HG03342 (cell line): ENCODE results near the gene NEGR1.

Source experiments
- ATAC-seq: cut with Tn5 transposase; IDR thresholded peaks from one replicate; pipeline ENCODE4 v1.9.1; 2021; ENCODE audit warnings: mild to moderate bottlenecking, moderate library complexity; ENCODE audit not compliant: unreplicated experiment

Gene NEGR1

GRCh38 chr1:71592646-71593274 lies 689.6 kb downstream of the NEGR1 start:
- no peak for ATAC-seq

GRCh38 chr1:71589005-71589404 lies 693.3 kb downstream of the NEGR1 start:
- no peak for ATAC-seq

DNA sequence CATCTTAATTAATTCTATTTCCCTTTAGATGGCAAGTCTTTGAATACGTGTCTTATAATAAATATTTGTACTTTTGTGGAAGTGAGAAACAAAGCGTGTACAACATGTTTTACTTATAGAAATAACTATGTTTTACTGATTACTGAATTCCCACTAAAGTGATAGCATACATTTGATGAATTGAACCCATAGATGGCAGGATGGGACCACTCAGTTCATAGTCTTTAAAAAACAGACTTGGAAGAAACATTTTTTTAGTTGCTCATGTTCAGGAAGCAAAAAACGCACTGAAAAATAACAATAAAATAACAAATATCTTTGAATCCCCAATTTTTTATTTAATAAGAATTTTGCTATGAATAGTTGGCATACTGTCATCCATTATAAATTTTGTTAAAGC lies 694.4 kb downstream of the NEGR1 start:
- ATAC-seq = no peak

DNA sequence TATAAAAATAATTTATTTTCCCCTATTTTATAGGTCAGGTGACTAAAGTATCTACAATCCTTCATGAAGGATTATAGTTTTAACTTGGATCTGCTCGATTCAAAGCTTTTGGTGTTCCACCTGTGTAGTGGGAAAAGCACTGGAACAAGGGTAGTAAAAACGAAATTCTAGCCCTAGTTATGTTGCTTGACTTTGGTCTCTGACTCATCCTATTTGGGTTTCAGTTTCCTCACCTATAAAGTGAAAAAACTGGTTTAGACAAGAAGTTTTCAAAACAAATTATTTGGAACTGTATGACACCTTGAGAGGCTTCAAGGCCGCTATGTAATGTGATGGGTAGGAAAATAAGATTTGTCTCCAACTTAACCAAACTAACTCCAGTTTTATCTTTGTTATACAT lies 696.3 kb downstream of the NEGR1 start:
- no peak for ATAC-seq

DNA sequence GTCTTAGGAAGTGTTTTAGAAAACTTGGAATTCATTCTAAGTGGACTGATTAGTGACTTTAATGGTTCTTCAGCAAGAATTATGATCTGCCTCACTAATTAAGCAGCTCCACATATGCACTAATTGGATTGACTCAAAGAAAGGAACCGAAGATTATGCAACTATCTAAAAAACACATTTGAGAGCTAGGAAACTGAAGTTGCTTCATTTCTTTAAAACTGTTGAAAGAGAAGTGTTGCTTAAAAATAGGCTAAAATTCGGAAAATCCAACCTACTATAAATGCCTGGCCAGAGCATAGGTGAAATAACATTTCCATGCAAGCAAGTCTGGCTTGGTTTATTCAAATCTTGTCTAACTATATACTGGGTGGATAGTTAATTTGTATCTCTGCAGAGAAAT lies 698.6 kb downstream of the NEGR1 start:
- ATAC-seq = no peak

GRCh38 chr1:71582673-71583072 lies 699.7 kb downstream of the NEGR1 start:
- no peak for ATAC-seq

DNA sequence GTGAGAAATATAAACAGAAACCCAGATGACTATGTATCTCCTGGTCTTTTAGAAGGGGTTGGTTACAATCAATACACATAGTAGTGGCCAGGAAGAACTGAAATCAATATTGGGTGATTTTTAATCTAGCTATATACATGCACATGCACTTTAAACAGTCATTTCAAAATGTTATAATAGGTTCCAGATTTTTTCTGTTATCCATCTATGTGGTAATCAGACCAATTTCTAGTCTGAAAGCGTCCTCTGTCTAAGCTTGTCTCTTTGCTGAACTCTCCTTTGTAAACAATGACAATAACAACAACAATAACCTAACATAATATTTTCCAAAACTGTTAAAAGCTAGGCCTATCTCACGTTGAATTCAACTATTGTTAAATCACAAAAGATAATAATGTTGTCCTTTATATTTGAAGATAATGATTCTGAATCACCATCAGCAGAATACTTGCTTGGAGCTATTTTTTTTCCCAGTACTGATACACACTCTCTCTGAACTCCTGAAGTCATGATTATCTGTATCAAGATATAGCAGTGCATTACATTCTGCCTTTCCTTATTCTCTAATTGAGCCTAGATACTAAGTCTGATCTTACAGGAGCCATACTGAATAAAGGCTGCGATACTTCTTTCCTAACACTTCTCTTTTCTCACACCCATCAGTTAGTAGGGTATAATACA lies 704.7 kb downstream of the NEGR1 start:
- ATAC-seq = no peak

DNA sequence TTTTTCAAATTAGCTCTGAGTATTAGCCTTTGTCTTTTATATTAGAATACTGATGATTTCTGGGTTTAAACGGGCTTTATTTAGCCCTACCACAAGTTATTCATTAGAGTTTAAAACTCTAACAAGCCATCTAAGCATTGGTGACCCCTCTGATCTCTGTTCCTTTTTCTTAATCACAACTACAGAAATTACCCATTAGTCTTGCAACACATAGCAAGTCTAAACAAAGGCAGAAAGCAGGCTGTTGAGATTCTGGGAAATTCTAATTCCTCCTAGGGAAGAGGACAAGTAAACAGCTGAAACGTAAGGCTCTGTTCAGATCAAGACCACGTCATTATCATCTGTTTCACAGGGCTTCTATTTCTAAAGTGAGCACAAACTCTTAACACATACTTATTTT lies 710.3 kb downstream of the NEGR1 start:
- no peak for ATAC-seq

- no peak for ATAC-seq
Observed at GRCh38 chr1:71566413-71566812, 715.9 kb downstream of the NEGR1 start.

DNA sequence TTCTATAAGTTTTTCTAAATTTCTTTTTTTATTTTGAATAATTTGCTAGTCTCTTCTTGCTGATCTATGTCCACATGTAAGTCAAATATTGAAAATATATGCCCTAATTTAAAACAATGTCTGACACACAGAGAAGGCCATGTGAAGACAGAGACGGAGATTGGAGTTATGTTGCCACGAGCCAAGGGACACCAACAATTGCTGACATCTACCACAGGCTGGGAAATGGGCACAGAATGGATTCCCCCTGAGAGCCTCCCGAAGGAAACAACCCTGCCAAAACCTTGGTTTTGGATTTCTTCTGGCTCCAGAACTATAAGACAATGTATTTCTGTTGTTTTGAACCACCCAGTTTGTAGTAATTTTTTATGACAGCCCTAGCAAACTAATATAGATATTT lies 716.5 kb downstream of the NEGR1 start:
- ATAC-seq = no peak

DNA sequence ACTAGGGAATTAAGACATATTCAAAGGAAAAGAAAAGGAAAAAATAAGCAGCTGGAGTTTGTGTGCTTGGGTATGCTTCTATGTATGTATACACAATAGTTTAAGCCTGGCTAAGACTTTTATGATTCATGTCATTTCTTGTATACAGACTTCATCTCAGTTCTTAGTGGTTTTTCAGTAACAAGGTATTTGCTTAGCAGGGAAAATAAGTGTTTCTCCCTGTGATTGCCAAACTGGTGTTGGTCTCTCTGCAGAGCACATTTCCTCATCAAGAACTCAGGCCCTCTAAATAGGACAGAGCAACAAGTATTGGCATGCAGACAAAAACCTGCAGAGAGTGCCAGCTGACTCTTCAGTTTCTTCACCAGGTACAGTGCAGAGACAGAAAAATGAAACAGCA lies 717.1 kb downstream of the NEGR1 start:
- no peak for ATAC-seq

DNA sequence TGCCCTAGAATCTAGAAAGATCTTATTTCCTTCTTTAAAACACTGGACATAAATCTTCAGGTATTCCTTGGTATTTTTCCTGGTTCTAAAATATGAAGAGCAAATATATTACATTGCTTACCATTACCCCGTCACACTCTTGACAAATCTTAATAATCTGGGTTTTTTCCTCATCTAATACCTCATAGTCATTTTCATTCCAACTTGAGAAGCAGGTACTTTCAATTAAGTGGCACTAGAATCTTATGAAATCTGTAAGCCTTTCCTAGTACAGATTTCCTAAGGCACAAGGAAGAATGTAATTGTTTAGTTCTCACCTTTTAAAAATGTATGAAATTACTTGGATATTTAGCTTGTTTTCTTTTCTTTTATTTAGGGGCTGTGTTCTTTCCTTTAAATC lies 720.0 kb downstream of the NEGR1 start:
- ATAC-seq = no peak

DNA sequence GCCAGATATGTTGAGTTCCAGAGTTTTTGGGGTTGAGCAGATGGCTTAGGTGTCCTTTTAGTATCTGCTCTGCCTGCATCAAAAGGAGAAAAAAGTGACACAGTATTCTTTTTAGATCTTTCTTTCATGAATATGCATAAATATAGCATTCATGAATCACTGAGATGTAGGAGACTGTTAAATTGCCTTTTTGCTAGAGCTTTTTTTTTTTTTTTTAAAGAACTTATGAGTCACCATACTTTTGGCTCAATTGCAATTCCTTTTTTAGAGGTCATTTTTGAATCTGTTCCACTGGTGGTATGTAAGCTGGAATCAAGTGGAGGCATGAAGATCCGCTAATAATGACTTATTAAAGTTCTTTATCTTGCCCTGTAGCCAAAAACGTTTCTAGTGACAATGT lies 720.6 kb downstream of the NEGR1 start:
- ATAC-seq = no peak

DNA sequence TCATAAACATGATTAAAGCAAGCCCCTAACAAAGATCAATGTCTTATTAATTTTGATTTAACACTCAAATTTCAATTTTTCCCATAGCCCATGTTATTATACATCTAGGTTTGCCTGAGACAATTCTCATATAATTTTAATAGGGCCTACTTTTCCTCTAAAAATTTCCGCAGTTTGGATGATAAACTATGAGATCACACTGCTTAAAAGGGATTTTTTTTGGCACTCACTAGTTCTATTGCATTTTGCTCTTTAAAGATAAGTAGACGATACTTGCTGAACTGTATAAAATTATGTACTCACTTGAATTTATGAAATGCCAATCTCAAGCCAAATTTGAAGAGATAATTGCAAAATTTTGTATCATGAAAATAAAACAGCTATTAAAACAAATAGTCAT lies 721.1 kb downstream of the NEGR1 start:
- no peak for ATAC-seq

DNA sequence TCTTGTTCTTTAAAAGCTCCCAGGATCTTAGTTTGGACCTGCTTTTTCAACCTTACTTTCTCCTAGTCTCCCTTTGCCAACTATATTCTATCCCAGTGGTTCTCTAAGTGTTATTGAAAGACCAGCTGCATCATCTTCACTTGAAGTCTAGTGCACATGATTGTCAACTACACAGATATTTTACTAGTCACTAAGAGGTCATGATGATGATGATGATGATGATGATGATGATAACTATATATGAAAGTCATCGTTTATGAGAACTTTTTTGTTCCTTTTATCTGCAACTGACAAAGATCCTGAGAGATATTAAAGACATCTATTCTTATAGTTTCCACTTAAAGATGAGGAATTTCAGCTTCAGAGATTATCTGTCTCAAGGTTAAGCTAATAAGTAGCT lies 722.5 kb downstream of the NEGR1 start:
- no peak for ATAC-seq

DNA sequence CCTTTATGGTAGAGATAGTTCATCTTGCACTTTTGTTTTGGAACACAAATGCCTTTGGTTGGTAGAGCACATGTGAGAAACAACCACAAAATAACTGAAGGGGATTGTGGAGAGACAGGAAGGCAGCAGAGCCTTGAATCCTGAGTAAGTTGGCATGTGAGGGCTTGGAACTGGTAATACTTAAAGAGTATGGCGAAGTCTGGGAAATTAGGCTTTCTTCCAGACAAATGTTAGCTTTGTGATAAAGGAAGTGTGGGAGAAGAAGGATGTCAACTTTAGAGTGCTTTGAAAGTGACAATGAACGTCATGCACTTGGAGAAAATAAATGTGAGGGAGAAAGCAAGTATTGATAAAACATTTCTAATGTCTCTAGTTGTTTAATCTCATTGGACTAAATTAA lies 725.2 kb downstream of the NEGR1 start:
- ATAC-seq = no peak

- ATAC-seq = no peak
Observed at GRCh38 chr1:71548398-71548890, 733.9 kb downstream of the NEGR1 start.

GRCh38 chr1:71542155-71542554 lies 740.2 kb downstream of the NEGR1 start:
- ATAC-seq = no peak

DNA sequence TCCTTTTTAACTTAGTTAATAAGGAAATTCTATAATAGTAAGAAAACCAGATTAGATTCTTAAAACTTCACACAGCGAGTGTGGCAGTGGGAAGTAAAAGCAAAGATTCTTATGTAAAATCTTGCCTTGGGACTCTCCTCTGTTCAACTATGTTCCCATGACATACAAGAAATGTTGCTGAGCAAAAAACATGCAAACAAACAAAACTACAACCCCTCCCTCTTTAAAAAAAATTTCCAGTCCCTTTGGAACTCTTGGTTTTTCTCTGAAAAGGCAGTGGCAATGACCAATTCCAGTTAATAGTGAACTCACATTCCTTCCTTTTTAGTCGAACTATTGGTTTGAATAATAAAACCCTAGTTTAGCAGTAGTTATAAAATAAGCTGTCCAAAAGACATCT lies 748.4 kb downstream of the NEGR1 start:
- no peak for ATAC-seq

GRCh38 chr1:71532343-71532742 lies 750.0 kb downstream of the NEGR1 start:
- ATAC-seq = no peak

- no peak for ATAC-seq
Observed at GRCh38 chr1:71526824-71527223, 755.5 kb downstream of the NEGR1 start.

DNA sequence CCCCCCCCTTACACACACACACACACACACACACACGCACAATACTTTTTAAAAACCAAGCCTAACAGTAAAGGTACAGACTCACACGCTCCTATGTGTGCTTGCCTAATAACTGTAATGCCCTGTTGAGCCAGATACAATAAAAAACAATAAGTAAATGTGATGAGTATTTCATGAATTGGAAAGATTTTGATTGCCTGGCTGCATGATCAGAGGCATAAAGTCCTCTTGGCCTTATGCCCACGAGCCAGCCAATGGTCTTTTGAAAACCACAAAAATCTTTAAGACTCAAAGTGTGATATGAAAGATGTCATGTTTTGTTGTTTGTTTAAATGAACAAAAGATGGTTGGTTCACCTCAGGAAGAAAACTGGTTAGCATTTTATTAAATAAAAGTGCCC lies 759.6 kb downstream of the NEGR1 start:
- ATAC-seq = no peak
